HG02973 (cell line): ENCODE data around the gene CDC37L1.
A peak's percentile ranks its signal among the peaks of the same experiment; 100 is the strongest.

ENCODE experiments used
- ATAC-seq: cut with Tn5 transposase; IDR thresholded peaks from one replicate; pipeline ENCODE4 v1.9.1; 2021; ENCODE audit warnings: moderate library complexity; ENCODE audit not compliant: unreplicated experiment

The CDC37L1 gene

GRCh38 chr9:4668604-4669003 is 10.8 kb upstream of the CDC37L1 start:
- no peak for ATAC-seq

- ATAC-seq, result no peak
Observed at GRCh38 chr9:4669890-4670289, 9.5 kb upstream of the CDC37L1 start.

DNA sequence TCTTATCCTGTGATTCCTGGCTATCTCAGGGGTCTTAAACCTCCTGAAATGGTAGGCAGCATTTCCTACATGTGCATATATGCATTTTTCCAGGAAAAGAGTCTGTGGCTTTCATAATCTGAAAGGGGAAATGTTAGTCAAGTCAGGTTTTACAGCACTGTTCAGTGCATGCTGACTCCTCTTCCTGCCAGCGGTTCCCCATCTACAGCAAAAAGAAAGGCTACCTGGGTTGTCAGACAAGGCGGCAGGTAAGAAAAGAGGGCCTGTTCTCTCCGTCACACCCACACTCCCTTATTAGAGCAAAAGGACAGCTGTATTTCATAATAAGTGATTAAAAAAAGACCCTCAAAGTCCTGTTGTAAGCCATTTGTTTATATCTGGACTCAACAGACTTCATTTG is 8.8 kb upstream of the CDC37L1 start:
- ATAC-seq, result no peak

DNA sequence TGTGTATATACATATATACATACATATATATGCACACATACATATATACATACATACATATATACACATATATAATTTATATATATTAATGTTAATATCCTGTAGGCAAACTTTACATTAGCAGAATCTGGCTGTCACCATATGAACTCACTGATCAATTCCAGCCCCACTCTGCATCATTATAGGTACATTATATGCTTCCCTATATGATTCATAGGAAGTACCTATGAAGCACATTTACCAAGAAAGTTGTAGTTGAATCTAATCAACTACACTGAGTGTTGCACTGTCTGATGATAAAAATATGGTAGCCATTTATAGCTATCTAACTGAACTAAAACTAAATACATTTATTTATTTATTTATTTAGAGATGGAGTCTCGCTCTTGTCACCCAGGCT is 7.6 kb upstream of the CDC37L1 start:
- ATAC-seq, result no peak

DNA sequence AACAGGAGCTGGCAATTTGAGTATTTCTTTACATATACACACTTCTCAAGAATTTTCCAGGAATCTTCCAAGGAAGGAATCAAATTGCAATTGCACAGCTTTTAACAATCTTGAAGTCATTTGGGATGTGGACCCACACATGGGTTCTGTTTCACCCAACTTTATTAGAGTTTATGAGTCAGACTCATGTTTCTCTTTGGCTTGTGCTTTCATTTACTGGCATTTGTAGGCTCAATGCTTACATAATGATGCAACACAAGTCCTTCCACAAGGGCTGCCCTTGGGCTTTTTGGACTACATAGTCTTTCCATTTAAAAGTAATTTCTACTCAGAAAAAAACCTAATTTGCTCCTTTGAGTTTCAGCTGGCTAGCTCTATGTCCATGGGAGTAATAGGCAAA is 4.6 kb upstream of the CDC37L1 start:
- ATAC-seq, result no peak

DNA sequence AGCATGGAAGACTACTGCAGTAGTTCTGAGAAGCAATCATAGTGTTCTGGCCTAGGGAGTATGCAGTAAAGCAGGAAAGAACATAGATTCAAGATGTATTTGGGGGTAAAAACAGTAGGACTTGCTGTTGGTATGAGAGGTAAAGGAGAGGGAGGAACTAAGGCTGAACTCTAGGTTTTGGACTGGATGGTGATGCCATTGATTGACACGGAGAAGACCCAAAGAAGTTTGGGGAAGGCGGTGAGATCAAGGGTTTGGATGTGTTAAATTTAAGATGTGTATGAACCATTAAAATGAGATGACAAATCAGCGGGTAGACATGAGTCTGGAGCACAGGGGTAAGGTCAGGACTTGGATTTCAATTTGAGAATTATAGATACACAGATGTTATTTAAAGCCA is 2.0 kb upstream of the CDC37L1 start:
- no peak for ATAC-seq

DNA sequence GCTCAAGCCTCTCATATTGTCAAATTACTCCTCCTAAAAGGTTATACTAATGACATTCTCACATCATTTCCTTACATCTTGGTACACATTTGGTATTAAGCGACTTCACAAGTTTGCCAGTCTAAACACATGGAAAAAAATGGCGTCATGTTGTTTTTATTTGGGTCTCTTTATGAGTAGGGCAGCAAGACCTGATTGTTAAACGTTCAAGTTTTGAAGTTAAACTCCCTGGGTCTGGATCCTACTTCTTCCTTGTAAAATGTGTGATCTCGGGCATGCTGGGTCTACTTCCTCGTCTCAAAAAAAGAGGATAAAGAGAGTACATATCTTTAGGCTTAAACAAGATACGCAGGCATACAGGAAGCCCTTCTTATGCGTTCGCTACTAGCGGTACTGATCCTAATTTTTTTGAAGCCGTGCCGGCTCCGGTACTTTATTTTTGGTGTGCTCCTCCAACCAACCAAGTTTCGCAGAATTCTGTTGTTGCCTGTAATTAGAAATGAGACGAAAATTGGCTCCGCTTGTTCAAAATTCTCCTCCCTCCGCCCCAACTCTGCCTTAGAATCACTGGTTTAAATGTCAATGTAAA is 596 bp upstream of the CDC37L1 start:
- ATAC-seq, result peak; percentile 21

GRCh38 chr9:4680173-4680525 is 780 bp downstream of the CDC37L1 start:
- ATAC-seq, result no peak

DNA sequence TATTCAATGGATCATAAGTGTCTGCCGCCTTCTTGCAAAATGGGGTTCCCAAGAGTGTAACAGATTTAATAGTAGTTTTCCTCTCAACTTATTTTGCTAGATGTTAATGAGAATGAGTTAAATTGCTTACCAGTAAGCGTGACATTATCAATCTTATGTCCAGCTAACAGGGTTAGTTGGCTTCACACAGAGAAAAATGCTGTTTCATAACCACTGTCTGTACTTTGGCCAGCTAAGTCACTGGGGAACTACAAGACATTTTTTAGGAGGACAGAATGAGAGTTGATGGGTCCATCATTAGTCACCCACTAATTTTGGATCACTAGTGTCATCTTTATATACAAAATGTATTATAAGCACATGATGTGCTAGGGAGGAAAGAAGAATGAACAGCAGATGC is 1.4 kb downstream of the CDC37L1 start:
- no peak for ATAC-seq

GRCh38 chr9:4684820-4685219 is 5.5 kb downstream of the CDC37L1 start:
- ATAC-seq, result no peak

DNA sequence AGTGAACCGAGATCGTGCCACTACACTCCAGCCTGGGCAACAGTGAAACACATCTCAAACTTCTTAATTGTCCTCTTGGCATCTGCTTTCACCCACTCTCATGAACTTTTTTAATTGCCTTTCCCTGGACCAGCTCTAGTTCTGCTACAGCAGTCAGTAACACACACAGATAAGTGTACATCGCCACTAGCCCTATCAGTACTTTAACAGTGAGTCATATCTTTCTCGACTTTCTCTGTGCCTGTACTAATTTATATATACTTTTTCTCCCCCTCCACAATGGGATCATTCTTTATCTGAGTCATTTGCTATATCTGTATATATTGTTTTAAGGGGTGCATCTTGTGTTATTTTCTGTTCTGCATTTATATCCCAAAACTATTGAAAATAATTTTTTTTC is 6.7 kb downstream of the CDC37L1 start:
- ATAC-seq, result no peak

GRCh38 chr9:4686584-4686983 is 7.2 kb downstream of the CDC37L1 start:
- ATAC-seq, result no peak

DNA sequence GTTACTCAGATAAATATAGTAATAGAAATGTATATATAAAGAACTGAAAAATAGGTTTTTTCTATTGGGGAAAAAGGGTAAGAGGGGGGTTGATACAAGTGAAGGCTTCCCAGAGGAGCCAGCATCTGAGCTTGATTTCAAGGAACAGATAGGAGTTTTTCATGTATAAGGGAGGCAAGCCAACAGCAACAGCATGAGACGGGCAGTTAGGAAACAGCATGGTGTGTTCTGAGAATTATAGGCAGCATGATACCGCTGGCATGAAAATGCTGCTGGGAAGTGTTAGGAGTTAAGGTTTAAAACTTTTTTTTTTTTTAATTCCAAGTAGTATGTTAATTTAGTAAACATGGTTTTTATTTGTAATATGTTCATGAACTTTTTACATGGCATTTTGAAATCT is 9.7 kb downstream of the CDC37L1 start:
- no peak for ATAC-seq

GRCh38 chr9:4689687-4690104 is 10.3 kb downstream of the CDC37L1 start:
- ATAC-seq, result peak; percentile 60

DNA sequence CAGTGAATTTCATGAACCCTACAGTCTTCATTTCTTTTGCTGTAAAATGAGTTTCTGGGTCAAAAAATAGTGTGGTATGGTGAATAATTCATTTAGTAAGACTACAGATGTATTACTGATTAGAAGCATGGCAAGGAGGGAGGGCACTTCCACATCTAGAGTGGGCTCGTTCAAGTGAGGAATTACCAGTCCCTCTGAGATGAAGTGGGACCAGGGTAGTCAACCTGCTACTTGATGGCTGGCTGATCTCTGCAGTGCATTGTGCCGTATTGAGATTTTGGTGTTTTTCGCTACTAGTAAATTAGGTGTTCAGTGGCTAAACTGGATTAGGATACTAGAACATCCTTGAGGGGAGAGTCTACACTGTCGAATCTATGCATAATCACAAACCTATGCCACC is 10.8 kb downstream of the CDC37L1 start:
- ATAC-seq, result peak; percentile 47

GRCh38 chr9:4691795-4692194 is 12.4 kb downstream of the CDC37L1 start:
- no peak for ATAC-seq

DNA sequence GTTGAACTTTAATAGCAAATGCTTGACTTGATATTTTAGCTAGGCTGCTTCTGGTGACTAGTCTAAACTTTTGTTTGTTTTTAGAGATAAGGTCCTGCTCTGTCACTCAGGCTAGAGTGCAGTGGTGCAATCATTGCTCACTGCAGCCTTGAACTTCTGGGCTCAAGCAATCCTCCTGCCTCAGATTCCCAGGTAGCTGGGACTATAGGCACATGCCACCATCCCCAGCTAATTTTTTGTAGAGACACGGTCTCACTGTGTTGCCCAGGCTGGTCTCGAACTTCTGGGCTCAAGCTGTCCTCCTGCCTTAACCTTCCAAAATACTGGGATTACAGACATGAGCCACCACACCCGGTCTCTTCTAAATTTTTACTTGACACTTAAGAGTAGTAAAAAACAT is 20.7 kb downstream of the CDC37L1 start:
- ATAC-seq, result no peak

DNA sequence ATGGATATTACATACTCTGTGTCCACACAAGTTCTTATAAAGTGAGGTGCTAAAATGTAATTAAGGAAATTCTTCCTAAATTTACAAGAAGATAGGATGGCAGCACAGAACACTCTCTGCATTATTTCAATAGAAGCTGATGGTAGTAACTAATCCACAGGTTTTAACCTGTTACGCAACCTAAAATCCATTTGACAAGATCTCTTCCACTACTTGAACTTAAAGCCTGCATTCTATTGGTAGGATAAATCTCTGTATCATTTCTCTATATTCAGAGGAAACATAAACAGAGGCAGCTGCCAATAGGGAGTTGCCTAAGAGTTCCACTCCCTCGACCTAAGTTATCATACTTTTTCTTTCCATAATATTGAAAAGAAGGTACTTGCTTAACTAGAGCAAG is 21.6 kb downstream of the CDC37L1 start:
- no peak for ATAC-seq

DNA sequence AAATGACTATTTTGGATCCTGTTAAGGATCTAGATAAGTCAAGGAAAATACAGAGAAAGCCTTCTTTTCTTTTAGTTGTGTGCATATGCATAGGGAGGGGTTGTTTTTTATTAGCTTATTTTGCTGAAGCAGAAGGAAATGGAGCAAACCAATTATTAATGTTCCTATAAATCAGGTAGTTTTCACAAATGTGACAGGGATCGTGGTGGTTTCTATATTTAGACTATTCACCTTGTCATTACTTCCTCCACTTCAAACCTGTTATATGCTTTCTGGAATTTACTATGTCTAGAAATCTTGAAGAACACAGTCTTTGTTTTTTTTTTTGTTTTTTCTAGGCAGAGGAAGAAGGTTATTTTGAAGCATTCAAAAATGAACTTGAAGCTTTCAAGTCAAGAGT is 22.2 kb downstream of the CDC37L1 start:
- ATAC-seq, result no peak

DNA sequence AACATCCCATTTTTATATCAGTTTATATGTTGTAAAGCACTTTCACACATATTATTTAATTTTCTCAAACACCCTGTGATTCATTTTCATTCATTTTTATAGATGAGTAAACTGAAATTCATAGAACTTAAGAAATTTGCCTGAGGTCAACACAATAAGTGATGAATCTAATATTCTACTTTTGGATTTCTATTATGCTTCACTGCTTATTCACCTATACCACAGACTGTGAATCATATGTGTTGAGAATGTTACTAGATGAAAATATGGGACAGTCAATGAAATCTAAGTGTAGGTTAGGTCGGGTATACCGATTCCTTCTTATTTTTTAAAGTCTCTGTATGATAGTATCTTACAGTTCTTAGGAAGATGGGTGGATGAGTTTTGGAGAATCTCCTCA is 24.8 kb downstream of the CDC37L1 start:
- no peak for ATAC-seq

DNA sequence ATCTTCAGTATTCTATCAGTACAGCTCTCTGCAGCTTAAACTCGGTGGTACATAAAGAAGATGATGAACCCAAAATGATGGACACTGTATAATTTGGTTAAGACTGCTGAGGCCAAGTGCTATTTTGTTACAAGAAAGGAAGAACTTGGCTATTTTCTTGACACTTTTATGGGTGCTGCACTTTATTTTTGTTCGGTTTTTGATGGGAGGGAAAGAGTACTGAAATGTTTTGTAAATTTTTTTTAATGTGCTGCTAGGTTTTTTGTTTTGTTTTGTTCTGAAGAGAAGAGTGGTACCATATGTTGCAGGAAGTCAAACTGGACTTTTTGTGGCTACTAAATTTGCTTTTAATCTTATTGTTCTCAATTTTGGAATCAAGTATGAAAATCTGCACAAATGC is 26.7 kb downstream of the CDC37L1 start:
- ATAC-seq, result no peak

GRCh38 chr9:4706971-4707622 is 27.7 kb downstream of the CDC37L1 start:
- no peak for ATAC-seq

- no peak for ATAC-seq
Observed at GRCh38 chr9:4709380-4709779, 30.0 kb downstream of the CDC37L1 start.
